ENCODE data around the gene VIPR2.

DNA sequence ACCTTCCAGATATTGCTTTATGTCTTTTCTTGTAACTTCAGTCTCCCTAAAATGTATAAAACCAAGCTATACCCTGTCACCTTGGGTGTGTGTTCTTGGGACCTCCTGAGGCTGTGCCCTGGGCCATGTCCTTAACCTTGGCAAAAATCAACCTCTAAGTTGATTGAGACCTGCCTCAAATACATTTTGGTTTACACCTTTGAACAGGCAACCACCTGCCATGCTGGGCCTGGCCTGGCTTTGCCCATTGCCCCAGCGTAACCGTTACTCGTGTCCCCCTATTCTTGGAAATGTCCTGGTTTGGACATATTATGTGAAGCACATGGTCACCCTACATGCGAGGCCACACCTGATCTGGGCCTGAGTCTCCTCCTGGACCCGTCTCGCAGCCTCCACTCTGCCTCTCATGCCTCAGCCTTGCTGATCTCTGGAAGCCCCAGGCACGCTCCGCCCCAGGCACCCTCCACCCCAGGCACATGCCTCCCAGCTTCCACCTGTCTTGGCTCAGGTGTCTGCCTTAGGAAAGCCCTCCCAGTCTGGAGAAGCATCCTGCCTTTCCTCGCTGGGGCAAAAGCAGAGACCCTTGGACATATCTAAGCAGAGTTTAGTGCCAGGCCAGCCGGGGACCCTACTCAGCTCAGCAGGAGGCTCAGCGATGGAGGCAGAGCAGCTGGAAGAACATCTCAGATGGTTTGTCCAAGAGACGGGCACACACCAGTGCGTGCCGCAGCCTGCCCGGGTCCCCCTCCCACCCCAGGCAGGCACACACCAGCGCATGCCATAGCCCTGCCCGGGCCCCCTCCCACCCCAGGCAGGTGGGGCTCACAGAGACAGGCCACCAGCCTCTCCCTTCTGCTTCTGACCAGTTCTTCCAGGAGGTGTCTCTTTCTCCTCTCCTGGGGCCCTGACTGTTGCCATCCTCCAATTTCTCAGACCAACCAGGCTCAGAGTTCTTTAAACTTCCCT lies 4.0 kb upstream of the VIPR2 start:
- TF ChIP-seq EZH2 (IDR thresholded peaks at IDR 0.05) (no peak), CTCF (IDR thresholded peaks at IDR 0.05) (no peak)
